Epidermal melanocyte (primary cell): Measurements from ENCODE around the gene PLD1.

Experiments
- DNase-seq: peaks from one replicate; pipeline ENCODE4 v3.0.0; 2011; ENCODE audit warnings: low spot score; ENCODE audit not compliant: insufficient read length

PLD1 gene

GRCh38 chr3:171839270-171839669 is 29.0 kb upstream of the PLD1 start:
- no peak for DNase-seq

GRCh38 chr3:171838218-171838720 is 28.0 kb upstream of the PLD1 start:
- DNase-seq = no peak

GRCh38 chr3:171837698-171838097 is 27.4 kb upstream of the PLD1 start:
- no peak for DNase-seq

GRCh38 chr3:171836855-171837254 is 26.6 kb upstream of the PLD1 start:
- no peak for DNase-seq

GRCh38 chr3:171835613-171836012 is 25.3 kb upstream of the PLD1 start:
- DNase-seq = no peak

GRCh38 chr3:171835116-171835515 is 24.8 kb upstream of the PLD1 start:
- DNase-seq = no peak

GRCh38 chr3:171834461-171834801 is 24.1 kb upstream of the PLD1 start:
- no peak for DNase-seq

GRCh38 chr3:171833789-171834460 is 23.6 kb upstream of the PLD1 start:
- no peak for DNase-seq

- DNase-seq = no peak
These were observed 22.7 kb upstream of the PLD1 start for GRCh38 chr3:171832989-171833388.

- DNase-seq = no peak
These were observed 21.7 kb upstream of the PLD1 start for GRCh38 chr3:171831936-171832335.

- DNase-seq = no peak
These were observed 20.2 kb upstream of the PLD1 start for GRCh38 chr3:171830518-171830875.

- no peak for DNase-seq
These were observed 19.7 kb upstream of the PLD1 start for GRCh38 chr3:171829841-171830517.

GRCh38 chr3:171828902-171829770 is 18.9 kb upstream of the PLD1 start:
- DNase-seq = no peak

GRCh38 chr3:171827836-171828458 is 17.7 kb upstream of the PLD1 start:
- no peak for DNase-seq

- no peak for DNase-seq
These were observed 17.1 kb upstream of the PLD1 start for GRCh38 chr3:171827385-171827784.

GRCh38 chr3:171825222-171825828 is 15.0 kb upstream of the PLD1 start:
- no peak for DNase-seq

- no peak for DNase-seq
These were observed 14.5 kb upstream of the PLD1 start for GRCh38 chr3:171824824-171825221.

- no peak for DNase-seq
These were observed 13.8 kb upstream of the PLD1 start for GRCh38 chr3:171824116-171824515.

GRCh38 chr3:171822431-171823106 is 12.3 kb upstream of the PLD1 start:
- no peak for DNase-seq

GRCh38 chr3:171821778-171822358 is 11.6 kb upstream of the PLD1 start:
- no peak for DNase-seq
